GM18861 (cell line): Measurements from ENCODE around the gene ZFYVE16.
"Not testable (repeated sequence)": the region's sequence is repeated elsewhere in the genome, so short reads cannot be mapped to it uniquely, and the experiment has no call there.

Experiments used
- ATAC-seq: cut with Tn5 transposase; IDR thresholded peaks from one replicate; pipeline ENCODE4 v1.9.1; 2021; ENCODE audit not compliant: unreplicated experiment

The ZFYVE16 gene

DNA sequence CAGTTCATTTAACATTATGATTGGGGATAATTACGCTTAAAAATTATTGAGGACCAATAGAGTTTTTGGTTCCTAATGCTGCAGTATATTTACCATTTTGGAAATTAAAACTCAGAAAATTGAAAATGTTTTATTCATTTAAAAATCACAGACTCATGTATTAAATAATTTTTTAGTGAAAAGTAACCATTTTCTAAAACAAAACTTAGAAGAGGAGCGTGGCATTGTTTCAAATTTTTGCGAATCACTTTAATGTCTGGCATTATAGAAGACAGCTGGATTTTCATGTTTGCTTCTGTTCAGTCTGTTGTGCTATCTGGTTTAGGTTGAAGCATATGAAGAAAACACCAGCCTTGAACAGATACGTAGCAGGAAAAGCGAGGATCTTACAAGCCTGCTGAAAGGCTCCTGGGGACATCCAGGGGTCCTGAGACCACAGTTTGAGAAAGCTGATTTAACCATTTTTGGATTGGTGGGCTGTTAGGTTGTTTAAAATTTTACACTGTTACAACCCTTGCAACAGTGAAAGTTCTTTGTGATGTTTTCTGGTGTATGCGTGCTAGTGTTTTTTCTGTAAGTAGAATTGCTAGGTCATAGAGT lies 1.6 kb downstream of the ZFYVE16 start:
- ATAC-seq: no peak

DNA sequence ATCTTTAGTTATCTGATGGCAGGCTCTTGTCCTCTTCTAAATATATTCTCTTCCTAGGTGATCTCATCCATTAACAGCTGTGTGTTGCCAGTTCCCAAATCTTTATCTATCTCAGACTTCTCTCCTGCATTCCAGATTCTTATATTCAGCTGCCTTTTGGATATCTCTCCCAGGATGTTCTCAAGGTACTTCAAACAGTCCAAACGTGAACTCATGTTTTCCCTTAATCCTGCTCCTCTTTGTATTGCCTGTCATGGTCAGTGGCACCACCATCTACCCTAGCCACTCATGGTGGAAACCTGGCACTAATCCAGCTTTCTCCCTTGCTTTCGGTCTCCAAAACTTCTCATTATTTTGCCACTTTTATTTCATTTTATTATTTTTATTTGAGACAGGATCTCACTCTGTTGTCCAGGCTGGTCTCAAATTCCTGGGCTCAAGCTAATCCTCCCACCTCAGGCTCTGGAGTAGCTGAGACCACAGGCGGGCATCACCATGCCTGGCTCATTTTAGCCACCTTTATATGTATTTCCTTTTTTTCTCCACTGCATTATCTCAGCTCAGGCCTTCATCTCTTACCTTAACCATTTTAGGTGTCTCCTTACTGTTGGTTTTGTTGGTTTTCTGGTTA lies 3.8 kb downstream of the ZFYVE16 start:
- no peak for ATAC-seq

DNA sequence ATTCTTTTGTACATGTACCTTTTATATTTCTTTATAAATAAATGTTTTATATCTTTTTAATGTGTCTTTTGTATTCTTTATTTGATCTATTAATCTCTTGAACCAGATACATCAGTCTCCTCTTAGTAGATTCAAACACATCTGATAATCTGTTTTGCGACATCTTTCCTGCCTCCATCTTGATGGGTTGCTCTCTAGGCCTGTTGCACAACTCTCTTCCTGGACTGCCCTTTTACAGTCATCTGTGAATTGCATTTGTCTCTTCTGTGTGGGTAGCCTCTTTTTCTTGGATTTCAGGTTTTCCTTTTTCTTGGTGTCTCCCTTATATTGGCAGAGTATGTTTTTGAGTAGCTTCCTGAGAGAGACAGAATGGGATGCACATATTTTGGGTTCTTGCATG lies 6.2 kb downstream of the ZFYVE16 start:
- no peak for ATAC-seq

DNA sequence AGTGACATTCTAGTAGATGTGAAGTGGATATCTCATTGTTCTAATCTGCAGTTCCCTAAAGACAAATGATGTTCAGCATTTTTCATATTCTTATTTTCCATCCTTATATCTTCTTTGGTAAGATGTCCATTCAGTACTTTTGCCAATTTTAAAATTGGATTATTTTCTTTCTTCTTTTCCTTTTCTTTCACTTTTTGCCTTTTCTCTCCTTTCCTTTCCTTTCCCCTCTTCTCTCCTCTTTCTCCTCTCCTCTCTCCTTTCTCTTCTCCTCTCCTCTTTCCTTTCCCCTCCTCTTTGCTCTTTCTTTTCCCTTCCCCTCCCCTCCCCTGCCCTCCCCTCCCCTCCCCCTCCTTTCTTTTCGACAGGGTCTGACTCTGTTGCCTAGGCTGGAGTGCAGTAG lies 10.1 kb downstream of the ZFYVE16 start:
- no peak for ATAC-seq

GRCh38 chr5:80424365-80424764 lies 16.5 kb downstream of the ZFYVE16 start:
- ATAC-seq: not testable (repeated sequence)

DNA sequence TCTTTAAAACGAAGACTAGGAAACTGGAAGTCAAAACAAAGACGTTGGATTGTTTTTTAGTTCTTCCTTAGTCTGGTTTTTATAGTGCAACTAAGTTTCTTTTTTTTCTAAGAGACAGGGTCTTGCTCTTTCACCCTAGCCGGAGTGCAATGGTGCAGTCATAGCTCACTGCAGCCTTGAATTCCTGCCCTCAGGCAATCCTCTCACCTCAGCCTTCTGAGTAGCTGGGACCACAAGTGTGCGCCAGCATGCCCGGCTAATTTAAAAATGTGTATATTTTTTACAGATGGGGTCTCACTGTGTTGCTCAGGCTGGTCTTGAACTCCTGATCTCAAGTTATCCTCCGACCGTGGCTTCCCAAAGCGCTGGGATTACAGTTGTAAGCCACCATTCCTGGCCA lies 27.6 kb downstream of the ZFYVE16 start:
- ATAC-seq: no peak

GRCh38 chr5:80437326-80437725 lies 29.5 kb downstream of the ZFYVE16 start:
- no peak for ATAC-seq

DNA sequence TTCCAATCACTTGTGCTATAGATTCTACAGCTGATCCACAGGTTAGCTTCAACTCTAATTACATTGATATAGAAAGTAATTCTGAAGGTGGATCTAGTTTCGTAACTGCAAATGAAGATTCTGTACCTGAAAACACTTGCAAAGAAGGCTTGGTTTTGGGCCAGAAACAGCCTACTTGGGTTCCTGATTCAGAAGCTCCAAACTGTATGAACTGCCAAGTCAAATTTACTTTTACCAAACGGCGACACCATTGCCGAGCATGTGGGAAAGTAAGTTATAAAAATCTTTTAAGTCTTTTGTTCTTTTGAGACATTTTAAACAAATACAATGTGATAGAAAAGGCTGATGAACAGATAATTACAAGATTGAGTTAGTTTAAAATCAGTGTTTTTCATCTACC lies 30.9 kb downstream of the ZFYVE16 start:
- ATAC-seq: no peak

GRCh38 chr5:80439213-80439612 lies 31.3 kb downstream of the ZFYVE16 start:
- no peak for ATAC-seq

DNA sequence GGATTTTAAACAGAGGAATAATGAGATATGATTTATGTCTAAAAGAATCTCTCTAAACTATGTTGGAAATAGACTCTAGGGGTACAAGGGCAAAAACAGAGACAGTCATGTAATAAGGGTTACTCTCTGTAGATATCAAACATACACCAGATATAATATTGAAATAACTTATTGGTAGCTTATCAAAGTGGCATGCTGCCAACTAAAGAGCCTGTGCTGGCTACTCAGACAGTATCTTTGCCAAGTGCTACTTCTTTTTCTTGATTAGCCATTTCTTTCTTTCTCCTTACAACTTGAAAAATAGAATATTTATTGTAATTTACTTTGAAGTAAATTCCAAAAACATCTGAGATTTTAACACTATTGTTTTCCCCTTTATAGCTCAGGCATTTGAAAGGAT lies 34.9 kb downstream of the ZFYVE16 start:
- ATAC-seq: no peak

GRCh38 chr5:80453366-80453765 lies 45.5 kb downstream of the ZFYVE16 start:
- no peak for ATAC-seq

- ATAC-seq: no peak
These were observed 55.4 kb downstream of the ZFYVE16 start for GRCh38 chr5:80463269-80463668.

DNA sequence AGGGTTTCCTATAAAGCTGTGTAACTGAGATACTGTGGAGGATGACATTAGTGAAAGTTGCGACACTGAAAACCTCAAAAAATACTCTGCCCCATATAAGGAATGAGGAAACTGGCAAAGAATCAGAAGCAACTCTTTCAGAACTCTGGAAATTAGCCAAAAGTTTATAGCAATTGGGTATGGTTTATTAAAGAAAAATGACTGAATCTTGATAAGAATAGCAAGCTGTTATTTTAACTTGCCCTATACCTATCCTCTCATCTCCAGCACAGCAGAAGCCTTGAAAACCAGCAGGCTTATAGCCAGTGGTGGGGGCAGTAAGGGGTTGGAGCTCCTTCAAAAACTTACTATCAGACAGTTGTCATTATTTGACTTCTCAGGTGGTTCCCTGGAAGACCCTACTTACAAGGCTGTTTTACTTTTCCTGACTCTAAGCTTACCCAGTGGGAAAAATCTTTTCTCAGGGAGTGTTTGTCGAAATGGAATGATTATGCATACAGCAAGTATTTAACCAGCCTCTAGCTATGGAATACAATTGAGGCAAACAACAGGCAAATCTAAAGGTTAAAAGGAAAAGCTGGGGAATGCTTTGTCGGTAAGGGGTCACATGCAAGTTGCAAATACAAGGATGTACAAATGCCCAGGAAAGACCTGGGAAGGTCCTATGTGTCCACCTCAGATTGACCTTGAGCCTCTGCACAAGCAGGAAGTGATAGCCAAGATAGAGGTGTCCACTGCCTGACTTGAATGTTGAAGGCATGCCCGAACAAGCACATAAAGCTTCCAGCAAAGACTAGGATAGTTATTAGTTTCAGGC lies 59.0 kb downstream of the ZFYVE16 start:
- ATAC-seq: no peak

GRCh38 chr5:80468131-80468530 lies 60.3 kb downstream of the ZFYVE16 start:
- ATAC-seq: no peak

GRCh38 chr5:80470631-80471030 lies 62.8 kb downstream of the ZFYVE16 start:
- ATAC-seq: not testable (repeated sequence)

DNA sequence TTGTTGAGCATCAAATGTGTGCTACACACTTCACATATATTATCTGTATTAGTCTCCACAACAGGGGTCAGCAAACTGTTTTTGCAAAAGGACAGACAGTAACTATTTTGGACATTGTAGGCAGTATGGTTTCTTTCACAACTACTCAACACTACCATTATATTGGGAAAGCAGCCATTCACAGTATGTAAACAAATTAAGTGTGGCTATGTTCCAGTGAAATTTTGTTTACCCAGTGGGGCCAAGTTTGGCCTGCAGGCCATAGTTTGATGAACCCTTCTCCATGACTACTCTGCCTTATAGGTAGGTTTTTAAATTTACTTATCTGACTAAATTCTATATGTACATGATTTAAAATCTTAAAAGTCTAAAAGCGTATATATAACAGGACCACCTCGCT lies 67.1 kb downstream of the ZFYVE16 start:
- ATAC-seq: no peak

DNA sequence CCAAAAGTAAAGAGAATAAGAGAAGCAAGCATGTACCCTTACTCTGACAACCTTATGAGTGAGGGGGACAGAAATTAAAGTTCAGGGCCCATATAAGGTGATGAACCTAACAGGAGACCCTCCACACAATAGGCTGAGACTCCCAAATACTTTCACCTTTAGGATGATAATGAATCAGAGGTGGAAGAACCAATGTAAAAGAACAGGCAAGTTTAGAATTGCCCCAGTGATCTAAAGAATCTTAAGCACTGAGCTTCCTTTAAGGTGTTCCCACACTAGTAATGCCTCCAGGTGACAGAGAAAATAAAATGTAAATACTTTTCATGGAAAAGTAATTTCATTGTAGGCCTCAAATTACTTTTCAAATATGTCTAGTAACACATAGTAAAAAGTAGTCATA lies 71.8 kb downstream of the ZFYVE16 start:
- no peak for ATAC-seq

GRCh38 chr5:80480354-80480753 lies 72.5 kb downstream of the ZFYVE16 start:
- ATAC-seq: no peak

GRCh38 chr5:80481019-80481893 lies 73.4 kb downstream of the ZFYVE16 start:
- no peak for ATAC-seq

GRCh38 chr5:80482578-80482977 lies 74.7 kb downstream of the ZFYVE16 start:
- no peak for ATAC-seq

DNA sequence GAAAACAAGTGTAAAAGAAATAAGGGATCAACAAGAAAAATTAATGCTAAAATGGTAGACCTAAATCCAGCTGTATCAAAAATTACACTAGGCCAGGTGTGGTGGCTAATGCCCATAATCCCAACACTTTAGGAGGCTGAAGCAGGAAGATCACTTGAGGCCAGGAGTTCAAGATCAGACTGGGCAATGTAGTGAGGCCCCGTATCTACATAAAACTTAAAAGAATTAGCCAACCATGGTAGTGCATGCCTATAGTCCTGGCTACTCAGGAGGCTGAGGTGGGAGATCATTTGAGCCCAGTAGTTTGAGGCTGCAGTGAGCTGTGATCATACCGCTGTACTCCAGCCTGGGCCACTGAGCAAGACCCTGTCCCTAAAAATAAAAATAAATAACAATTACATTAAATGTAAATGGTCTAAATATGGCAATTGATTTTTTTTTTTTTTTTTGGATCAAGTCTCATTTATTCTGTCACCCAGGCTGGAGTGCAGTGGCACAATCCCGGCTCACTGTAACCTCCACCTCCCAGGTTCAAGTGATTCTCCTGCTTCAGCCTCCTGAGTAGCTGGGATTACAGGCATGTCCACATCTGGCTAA lies 75.9 kb downstream of the ZFYVE16 start:
- ATAC-seq: no peak
